Measurements from ENCODE around the gene USP51.
"Not testable (repeated sequence)": the region's sequence is repeated elsewhere in the genome, so short reads cannot be mapped to it uniquely, and the experiment has no call there.

The USP51 gene

DNA sequence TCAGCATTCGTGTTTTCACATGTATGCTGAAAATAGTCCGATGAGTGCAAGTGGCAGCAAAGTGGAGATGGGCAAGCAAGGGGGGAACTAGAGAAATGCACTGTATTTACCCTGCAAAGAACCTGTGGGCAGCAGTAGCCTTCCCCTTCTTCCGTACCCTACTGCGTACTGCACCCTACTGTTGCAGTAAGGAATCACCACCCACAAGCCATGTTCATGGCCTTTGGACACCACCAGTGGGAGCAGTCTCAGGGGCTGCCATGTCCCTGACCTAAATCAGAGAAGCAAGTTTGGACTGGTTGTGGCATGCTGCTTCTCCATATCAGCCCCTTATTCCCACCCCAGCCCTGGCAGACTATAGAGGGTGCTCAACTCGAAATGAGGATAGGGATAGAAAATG lies 25.6 kb downstream of the USP51 start:
- FAIRE-seq: not testable (repeated sequence)

DNA sequence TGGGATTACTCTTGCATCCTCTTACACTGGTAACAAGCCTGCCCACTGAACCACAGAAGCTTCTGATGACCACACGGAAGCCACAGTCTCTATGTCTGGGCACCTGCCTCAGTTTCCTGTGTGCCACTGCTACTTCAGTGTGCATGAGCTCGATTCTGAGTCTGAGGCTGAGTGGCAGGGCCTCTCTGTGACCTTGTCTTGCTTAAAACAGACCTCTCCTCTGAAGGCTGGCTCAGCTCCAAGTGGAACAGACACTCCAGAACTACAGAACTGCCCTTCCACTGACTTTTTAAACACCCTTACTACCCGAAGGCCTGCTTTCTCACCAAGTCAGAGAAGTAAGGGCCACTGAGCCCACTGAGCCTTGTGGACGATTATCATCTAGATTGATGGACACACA lies 29.7 kb downstream of the USP51 start:
- not testable (repeated sequence) for FAIRE-seq

DNA sequence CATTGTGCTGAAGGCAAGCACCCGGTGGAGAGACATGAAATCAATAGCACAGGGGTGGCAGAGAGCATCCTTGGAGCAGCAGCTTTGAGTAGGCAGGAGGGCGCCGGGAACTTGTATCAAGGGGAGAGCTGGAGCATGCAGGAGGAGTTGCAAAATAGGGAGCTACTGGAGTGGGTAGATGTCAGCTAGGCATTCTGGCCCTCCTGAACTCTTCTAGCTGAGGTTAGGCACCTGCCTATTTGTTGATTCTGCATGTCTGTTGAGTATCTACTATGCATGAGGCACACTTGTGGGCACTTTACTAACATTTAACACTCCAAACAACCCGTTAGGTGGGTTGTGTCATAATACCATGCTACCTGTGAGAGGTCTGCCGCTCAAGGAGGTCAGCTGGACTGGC lies 30.2 kb downstream of the USP51 start:
- FAIRE-seq: not testable (repeated sequence)

DNA sequence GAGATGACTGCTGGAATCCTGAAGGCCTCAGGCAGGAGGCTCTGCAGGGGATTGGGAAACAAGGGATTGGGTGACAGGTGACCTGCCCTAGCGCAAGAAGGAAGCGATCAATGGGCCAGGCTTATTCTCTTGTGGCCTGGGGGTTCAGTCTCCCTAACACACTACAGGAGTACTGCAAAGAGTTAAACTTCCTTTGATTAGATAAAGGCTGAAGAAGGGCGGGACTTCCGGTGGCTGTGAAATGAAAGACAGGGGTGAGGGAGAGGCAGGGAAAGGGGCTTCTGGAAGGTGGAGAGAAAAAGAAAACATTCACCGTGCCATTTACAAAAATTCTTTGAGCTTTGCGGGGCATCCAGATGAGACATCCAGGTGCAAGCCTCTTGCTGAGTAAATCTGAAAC lies 33.9 kb downstream of the USP51 start:
- FAIRE-seq: not testable (repeated sequence)

DNA sequence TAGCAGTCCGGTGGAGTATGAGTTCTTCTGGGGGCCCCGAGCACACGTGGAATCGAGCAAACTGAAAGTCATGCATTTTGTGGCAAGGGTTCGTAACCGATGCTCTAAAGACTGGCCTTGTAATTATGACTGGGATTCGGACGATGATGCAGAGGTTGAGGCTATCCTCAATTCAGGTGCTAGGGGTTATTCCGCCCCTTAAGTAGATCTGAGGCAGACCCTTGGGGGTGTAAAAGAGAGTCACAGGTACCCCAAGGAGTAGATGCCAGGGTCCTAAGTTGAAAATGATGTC lies 36.9 kb downstream of the USP51 start:
- FAIRE-seq: no peak

DNA sequence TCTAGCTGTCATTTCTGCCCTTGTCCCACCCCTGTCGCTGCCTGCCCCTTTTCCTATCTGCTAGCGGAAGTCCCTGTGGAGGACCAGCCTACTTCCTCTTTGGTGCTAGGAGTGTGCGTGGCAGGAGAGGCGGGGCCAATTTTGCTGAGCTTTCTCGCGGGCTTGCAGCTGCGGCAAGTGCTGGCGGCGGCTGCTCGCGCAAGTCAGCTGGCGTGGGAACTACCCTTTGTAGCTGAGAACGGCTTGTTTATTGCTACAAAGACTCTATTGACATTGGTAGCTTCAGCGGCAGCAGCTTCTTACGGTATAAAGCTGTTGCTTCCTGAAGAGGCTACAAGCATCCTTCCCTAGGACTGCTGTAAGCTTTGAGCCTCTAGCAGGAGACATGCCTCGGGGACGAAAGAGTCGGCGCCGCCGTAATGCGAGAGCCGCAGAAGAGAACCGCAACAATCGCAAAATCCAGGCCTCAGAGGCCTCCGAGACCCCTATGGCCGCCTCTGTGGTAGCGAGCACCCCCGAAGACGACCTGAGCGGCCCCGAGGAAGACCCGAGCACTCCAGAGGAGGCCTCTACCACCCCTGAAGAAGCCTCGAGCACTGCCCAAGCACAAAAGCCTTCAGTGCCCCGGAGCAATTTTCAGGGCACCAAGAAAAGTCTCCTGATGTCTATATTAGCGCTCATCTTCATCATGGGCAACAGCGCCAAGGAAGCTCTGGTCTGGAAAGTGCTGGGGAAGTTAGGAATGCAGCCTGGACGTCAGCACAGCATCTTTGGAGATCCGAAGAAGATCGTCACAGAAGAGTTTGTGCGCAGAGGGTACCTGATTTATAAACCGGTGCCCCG lies 37.4 kb downstream of the USP51 start, which contains the start of gene MAGEH1:
Gene MAGEH1 (plus strand): TSS at position 138 of the 843 bp plus-strand sequence. CDS start 248 bp downstream, at position 386.
- no peak for FAIRE-seq

DNA sequence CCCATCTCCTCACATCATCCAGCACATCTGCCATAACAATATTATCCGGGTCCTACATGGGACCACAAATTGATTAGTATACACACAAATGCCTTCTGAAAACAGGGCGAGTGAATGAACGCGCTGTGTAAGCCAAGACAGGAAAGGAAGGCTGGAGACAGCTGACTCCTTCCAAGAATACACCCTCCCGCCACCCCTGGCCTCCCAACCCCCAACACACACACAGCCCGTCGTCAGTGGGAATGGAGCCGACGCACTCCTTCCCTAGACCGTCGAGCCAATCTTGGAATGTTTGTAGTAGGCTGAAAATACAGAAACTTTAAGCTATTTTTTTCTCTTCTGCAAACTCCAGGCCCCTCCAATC lies 38.0 kb downstream of the USP51 start:
- FAIRE-seq: no peak

DNA sequence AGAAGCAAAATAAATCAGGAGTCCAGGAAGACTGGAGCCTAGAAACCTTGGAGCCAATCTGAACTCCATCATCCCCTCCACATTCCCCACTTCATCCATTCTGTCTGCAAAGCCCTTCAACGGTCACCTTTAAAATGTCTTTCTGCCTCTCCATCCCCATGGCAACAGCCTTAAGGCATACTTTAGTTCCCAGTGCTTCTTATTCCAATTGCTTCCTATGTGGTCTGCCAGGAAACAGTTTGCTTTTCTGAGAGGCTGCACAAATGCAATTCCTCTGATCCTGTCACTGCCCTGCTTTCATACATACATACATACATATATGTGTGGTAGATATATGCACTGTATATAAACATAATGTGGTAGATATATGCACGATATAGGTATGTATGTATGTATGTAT lies 38.5 kb downstream of the USP51 start:
- no peak for FAIRE-seq

DNA sequence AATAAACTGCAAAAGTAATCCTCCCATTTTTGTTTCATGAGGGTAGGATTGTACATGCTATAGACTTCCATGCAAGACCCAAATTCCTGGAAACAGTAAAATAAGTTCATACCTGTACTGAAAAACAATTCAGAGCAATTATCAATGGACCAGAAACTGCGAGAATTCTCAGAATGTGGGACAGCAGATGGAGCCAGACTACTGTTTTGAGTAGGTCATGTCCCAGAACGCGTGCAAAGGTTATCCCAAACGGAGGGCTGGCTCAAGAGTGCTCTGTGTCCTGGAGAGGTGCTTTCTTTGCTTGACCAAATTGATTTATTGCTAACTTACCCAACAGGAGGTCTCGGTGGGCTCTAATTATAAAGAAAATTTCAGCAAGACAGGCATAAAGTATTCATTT lies 39.4 kb downstream of the USP51 start:
- no peak for FAIRE-seq

DNA sequence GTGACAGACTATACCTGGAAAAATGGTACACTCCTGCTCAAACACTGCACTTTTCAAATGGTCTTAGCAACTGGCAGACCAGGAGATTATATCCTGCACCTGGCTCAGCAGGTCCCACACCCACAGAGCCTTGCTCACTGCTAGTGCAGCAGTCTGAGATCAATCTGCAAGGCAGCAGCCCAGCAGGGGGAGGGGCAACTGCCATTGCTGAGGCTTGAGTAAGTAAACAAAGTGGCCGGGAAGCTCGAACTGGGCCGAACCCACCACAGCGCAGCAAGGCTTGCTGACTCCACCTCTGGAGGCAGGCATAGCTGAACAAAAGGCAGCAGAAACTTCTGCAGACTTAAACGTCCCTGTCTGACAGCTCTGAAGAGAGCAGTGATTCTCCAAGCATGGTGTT lies 46.2 kb downstream of the USP51 start:
- not testable (repeated sequence) for FAIRE-seq
